ENCODE data around the gene NKD2.

The NKD2 gene

DNA sequence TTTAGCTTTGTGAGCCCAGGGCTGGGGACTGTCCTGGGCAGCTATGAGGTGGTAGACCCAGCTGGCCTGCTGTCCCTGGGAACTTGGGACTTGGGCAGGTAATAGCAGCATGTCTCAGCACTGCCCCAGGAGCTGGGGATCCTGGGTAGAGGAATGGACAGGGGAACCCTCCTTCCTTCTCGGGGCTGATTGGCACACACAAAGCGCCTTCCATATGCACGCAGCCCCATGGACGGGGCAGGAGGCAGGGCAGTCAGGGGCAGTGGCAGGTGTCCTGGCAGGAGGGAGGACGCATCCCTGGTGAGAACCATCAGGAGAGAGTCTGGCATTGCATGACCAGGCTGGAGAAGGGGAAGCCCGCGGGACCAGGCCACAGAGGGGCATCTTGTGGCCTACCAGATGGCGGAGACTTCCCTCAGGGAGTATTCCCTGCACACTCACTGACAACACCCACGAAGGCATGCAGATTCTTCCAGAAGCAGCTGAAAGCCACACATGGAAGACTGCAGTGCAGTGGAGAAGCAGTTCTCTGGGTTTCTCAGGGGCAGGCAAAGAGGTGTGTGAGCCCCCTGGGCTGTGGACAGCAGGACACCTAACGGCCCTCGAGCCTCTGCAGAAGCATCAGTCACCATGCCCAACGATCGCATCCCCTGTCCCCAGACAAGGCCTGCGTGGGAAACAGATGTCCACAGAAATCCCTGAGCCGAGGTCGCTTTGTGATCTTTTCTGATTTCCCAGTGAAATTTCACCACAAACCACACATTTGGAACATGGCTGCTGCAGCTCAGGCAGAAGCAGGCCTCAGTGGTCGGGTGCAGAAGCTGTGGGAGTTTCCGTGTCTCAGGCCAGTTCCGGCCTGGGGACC lies 7.0 kb upstream of the NKD2 start:
- TF ChIP-seq, protein P1, sequence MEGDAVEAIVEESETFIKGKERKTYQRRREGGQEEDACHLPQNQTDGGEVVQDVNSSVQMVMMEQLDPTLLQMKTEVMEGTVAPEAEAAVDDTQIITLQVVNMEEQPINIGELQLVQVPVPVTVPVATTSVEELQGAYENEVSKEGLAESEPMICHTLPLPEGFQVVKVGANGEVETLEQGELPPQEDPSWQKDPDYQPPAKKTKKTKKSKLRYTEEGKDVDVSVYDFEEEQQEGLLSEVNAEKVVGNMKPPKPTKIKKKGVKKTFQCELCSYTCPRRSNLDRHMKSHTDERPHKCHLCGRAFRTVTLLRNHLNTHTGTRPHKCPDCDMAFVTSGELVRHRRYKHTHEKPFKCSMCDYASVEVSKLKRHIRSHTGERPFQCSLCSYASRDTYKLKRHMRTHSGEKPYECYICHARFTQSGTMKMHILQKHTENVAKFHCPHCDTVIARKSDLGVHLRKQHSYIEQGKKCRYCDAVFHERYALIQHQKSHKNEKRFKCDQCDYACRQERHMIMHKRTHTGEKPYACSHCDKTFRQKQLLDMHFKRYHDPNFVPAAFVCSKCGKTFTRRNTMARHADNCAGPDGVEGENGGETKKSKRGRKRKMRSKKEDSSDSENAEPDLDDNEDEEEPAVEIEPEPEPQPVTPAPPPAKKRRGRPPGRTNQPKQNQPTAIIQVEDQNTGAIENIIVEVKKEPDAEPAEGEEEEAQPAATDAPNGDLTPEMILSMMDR (IDR thresholded peaks at IDR 0.05; ENCODE audit: low read length), result no peak
- TF ChIP-seq EZH2 (optimal IDR thresholded peaks at IDR 0.05; ENCODE audit: low read depth, low read length) (no peak), EZH2phosphoT487 (IDR thresholded peaks at IDR 0.05; ENCODE audit: low read length) (no peak)
- Histone ChIP-seq H3K9ac (ENCODE audit: low read length) (no peak overlapping the region), H3K36me3 (replicated peaks; ENCODE audit: insufficient read depth, low read length) (no peaks in the 10 kb centered on the region), H3K27ac (ENCODE audit: low read length) (no peak overlapping the region), H3K4me1 (ENCODE audit: low read length) (peaks cover 45% of the 10 kb centered on the region), H3K4me3 (ENCODE audit: low read length) (no peak overlapping the region), H3F3A (ENCODE audit: insufficient read depth, low read length) (no peaks in the 10 kb centered on the region; the same call in 1 of the 2 replicates), H3K27me3 (replicated peaks; ENCODE audit: insufficient read depth, low read length) (peaks cover 10% of the 10 kb centered on the region; the same call in 1 of the 2 replicates), H4K20me1 (ENCODE audit: insufficient read depth, low read length) (no peaks in the 10 kb centered on the region), H2AFZ (ENCODE audit: low read length) (no peak overlapping the region), H3K79me2 (ENCODE audit: low read length) (no peaks in the 10 kb centered on the region), H3K9me2 (replicated peaks; ENCODE audit: insufficient read depth, low read length) (no peaks in the 10 kb centered on the region), H3K9me3 (replicated peaks; ENCODE audit: insufficient read depth, low read length) (no peaks in the 10 kb centered on the region), H3K4me2 (ENCODE audit: low read depth, low read length) (peak overlapping the region; percentile 9; the same call in 1 of the 2 replicates)
- no peak for DNase-seq

DNA sequence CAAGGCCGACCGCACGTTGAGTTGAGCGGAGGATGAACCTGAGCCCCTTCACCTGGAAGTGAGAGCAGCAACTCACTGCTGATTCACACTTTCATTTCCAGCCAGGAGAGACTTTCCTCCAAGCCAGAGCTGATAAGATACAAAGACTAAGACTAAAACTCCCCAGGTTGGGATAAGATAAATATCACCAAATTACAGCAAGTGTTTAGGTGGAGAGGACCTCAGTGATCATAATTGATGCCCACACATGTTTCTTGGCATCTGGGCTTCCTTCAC lies 6.4 kb upstream of the NKD2 start:
- TF ChIP-seq EZH2 (optimal IDR thresholded peaks at IDR 0.05; ENCODE audit: low read depth, low read length), result no peak
- no peak for TF ChIP-seq EZH2phosphoT487 (IDR thresholded peaks at IDR 0.05; ENCODE audit: low read length)
- TF ChIP-seq, protein P1 (IDR thresholded peaks at IDR 0.05; ENCODE audit: low read length), result no peak
- H3F3A ChIP-seq (ENCODE audit: insufficient read depth, low read length), result no peaks in the 10 kb centered on the region; the same call in 1 of the 2 replicates

DNA sequence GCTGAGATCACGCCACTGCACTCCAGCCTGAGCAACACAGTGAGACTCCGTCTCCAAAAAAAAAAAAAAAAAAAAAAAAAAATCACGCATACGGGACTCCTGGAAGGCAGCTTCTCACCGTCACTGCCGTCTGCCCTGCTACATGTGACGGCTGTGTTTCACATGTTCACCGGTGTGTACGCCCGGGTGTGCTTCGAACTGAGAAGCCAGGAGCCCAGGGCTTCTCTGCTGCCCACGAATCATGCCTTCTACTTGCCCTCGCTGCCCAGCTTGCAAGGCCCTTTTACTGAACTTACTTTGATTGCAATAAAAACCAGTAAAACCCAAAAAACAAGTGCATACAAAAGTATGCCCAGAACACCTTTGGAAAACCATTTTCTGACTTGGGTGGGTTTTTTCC lies 5.8 kb upstream of the NKD2 start:
- no peaks in the 10 kb centered on the region for H3K36me3 ChIP-seq (replicated peaks; ENCODE audit: insufficient read depth, low read length)
- DNase-seq, result no peak
- no peaks in the 10 kb centered on the region for H3K9me2 ChIP-seq (replicated peaks; ENCODE audit: insufficient read depth, low read length)
- H3K4me3 ChIP-seq (ENCODE audit: low read length), result no peak overlapping the region
- no peaks in the 10 kb centered on the region for H4K20me1 ChIP-seq (ENCODE audit: insufficient read depth, low read length)
- peaks cover 10% of the 10 kb centered on the region; the same call in 1 of the 2 replicates for H3K27me3 ChIP-seq (replicated peaks; ENCODE audit: insufficient read depth, low read length)
- H3F3A ChIP-seq (ENCODE audit: insufficient read depth, low read length), result no peaks in the 10 kb centered on the region; the same call in none of the 2 replicates
- no peaks in the 10 kb centered on the region for H3K9me3 ChIP-seq (replicated peaks; ENCODE audit: insufficient read depth, low read length)
- TF ChIP-seq EZH2phosphoT487 (IDR thresholded peaks at IDR 0.05; ENCODE audit: low read length) (no peak), EZH2 (optimal IDR thresholded peaks at IDR 0.05; ENCODE audit: low read depth, low read length) (no peak)
- TF ChIP-seq, protein P1 (IDR thresholded peaks at IDR 0.05; ENCODE audit: low read length), result no peak
- no peak overlapping the region for H2AFZ ChIP-seq (ENCODE audit: low read length)
- H3K4me1 ChIP-seq (ENCODE audit: low read length), result peaks cover 46% of the 10 kb centered on the region
- H3K4me2 ChIP-seq (ENCODE audit: low read depth, low read length), result no peak overlapping the region
- no peaks in the 10 kb centered on the region for H3K79me2 ChIP-seq (ENCODE audit: low read length)
- no peak overlapping the region for H3K9ac ChIP-seq (ENCODE audit: low read length)
- H3K27ac ChIP-seq (ENCODE audit: low read length), result no peak overlapping the region

More for the DNA sequence above, 6.4 kb upstream of the NKD2 start:
- no peak overlapping the region for H3K9ac ChIP-seq (ENCODE audit: low read length)
- H3K79me2 ChIP-seq (ENCODE audit: low read length), result no peaks in the 10 kb centered on the region
- no peaks in the 10 kb centered on the region for H3K9me3 ChIP-seq (replicated peaks; ENCODE audit: insufficient read depth, low read length)
- H3K4me3 ChIP-seq (ENCODE audit: low read length), result no peak overlapping the region
- DNase-seq, result peak; percentile 45
- H2AFZ ChIP-seq (ENCODE audit: low read length), result no peak overlapping the region
- H3K4me2 ChIP-seq (ENCODE audit: low read depth, low read length), result peak overlapping the region; percentile 9; the same call in 1 of the 2 replicates
- H3K27ac ChIP-seq (ENCODE audit: low read length), result no peak overlapping the region
- no peaks in the 10 kb centered on the region for H3K36me3 ChIP-seq (replicated peaks; ENCODE audit: insufficient read depth, low read length)
- peaks cover 10% of the 10 kb centered on the region; the same call in 1 of the 2 replicates for H3K27me3 ChIP-seq (replicated peaks; ENCODE audit: insufficient read depth, low read length)
- peaks cover 45% of the 10 kb centered on the region for H3K4me1 ChIP-seq (ENCODE audit: low read length)
- H4K20me1 ChIP-seq (ENCODE audit: insufficient read depth, low read length), result no peaks in the 10 kb centered on the region
- H3K9me2 ChIP-seq (replicated peaks; ENCODE audit: insufficient read depth, low read length), result no peaks in the 10 kb centered on the region

Data from MM.1S (cell line).